ENCODE results near the gene MYH11. TPM values are rescaled to one million over a fixed set of nuclear protein-coding genes. Genes with fewer than 3 reads are reported as not detected.

MYH11 gene
- total and polyA plus RNA-seq, 2 of the 13 experiments (the other 11 are each of a cell fraction or from before 2014, with no cell fraction given), result not detected

DNA sequence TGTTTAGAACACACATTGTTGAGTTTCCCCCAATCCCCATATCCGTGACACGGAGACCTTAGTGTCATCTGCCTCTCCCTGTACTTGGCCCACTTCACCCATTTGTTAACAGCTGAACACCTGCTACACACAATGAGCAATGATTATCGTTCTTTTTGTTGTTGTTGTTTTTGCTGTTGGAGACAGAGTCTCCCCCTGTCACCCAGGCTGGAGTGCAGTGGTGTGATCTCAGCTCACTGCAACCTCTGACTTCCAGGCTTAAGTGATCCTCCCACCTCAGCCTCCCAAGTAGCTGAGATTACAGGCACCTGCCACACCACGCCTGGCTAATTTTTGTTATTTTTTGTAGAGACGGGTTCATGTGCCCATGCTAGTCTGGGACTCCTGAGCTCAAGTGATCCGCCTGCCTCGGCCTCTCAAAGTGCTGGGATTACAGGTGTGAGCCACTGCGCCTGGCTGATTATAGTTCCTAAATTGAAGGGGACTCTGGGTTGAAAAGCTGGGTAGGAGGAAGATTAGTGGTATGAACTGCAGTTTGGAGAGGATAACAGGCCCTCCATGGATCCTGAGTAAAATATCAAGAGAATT, 185.2 kb downstream of the MYH11 start (continued):
- TF ChIP-seq IRF2 (CRISPR knock-in tag; IDR thresholded peaks at IDR 0.05) (no peak), UBTF (CRISPR knock-in tag; IDR thresholded peaks at IDR 0.05) (no peak), ARHGAP35 (CRISPR knock-in tag; IDR thresholded peaks at IDR 0.05; ENCODE audit: borderline replicate concordance) (no peak), YEATS2 (CRISPR knock-in tag; IDR thresholded peaks at IDR 0.05; ENCODE audit: borderline replicate concordance) (no peak), RNF2 (conservative IDR thresholded peaks at IDR 0.05; ENCODE audit: low read depth) (no peak), ZBTB4 (CRISPR knock-in tag; IDR thresholded peaks at IDR 0.05; ENCODE audit: borderline replicate concordance) (no peak), GATA4 (IDR thresholded peaks at IDR 0.05; ENCODE audit: borderline replicate concordance, low read depth) (no peak), ZNF607 (CRISPR knock-in tag; IDR thresholded peaks at IDR 0.05; ENCODE audit: borderline replicate concordance) (no peak), TBL1XR1 (IDR thresholded peaks at IDR 0.05; ENCODE audit: borderline replicate concordance, low read length, partially characterized antibody) (no peak), ZNF563 (CRISPR knock-in tag; IDR thresholded peaks at IDR 0.05) (no peak), KLF15 (CRISPR knock-in tag; IDR thresholded peaks at IDR 0.05; ENCODE audit: borderline replicate concordance) (no peak), ZNF343 (CRISPR knock-in tag; IDR thresholded peaks at IDR 0.05) (no peak), GZF1 (CRISPR knock-in tag; IDR thresholded peaks at IDR 0.05) (no peak), ZMYM3 (CRISPR knock-in tag; IDR thresholded peaks at IDR 0.05) (no peak), NCOR1 (IDR thresholded peaks at IDR 0.05; ENCODE audit: borderline replicate concordance, low read length) (no peak), REPIN1 (CRISPR knock-in tag; IDR thresholded peaks at IDR 0.05; ENCODE audit: borderline replicate concordance, low read depth) (no peak)
- TF ChIP-seq, protein P1, sequence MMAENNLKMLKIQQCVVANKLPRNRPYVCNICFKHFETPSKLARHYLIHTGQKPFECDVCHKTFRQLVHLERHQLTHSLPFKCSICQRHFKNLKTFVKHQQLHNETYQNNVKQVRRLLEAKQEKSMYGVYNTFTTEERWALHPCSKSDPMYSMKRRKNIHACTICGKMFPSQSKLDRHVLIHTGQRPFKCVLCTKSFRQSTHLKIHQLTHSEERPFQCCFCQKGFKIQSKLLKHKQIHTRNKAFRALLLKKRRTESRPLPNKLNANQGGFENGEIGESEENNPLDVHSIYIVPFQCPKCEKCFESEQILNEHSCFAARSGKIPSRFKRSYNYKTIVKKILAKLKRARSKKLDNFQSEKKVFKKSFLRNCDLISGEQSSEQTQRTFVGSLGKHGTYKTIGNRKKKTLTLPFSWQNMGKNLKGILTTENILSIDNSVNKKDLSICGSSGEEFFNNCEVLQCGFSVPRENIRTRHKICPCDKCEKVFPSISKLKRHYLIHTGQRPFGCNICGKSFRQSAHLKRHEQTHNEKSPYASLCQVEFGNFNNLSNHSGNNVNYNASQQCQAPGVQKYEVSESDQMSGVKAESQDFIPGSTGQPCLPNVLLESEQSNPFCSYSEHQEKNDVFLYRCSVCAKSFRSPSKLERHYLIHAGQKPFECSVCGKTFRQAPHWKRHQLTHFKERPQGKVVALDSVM (CRISPR knock-in tag; IDR thresholded peaks at IDR 0.05), result peak; percentile 81
- TF ChIP-seq, protein P2, sequence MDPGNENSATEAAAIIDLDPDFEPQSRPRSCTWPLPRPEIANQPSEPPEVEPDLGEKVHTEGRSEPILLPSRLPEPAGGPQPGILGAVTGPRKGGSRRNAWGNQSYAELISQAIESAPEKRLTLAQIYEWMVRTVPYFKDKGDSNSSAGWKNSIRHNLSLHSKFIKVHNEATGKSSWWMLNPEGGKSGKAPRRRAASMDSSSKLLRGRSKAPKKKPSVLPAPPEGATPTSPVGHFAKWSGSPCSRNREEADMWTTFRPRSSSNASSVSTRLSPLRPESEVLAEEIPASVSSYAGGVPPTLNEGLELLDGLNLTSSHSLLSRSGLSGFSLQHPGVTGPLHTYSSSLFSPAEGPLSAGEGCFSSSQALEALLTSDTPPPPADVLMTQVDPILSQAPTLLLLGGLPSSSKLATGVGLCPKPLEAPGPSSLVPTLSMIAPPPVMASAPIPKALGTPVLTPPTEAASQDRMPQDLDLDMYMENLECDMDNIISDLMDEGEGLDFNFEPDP (CRISPR knock-in tag; conservative IDR thresholded peaks at IDR 0.05), result no peak
- TF ChIP-seq, protein P3, sequence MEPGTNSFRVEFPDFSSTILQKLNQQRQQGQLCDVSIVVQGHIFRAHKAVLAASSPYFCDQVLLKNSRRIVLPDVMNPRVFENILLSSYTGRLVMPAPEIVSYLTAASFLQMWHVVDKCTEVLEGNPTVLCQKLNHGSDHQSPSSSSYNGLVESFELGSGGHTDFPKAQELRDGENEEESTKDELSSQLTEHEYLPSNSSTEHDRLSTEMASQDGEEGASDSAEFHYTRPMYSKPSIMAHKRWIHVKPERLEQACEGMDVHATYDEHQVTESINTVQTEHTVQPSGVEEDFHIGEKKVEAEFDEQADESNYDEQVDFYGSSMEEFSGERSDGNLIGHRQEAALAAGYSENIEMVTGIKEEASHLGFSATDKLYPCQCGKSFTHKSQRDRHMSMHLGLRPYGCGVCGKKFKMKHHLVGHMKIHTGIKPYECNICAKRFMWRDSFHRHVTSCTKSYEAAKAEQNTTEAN (CRISPR knock-in tag; conservative IDR thresholded peaks at IDR 0.05), result no peak

Data from HepG2 (cell line).